ENCODE results near the gene SULT1C2. TPM values are rescaled to one million over a fixed set of nuclear protein-coding genes. Genes with fewer than 3 reads are reported as not detected.

SULT1C2 gene
- 1 to 10 TPM in 2 of 3 donors, under 1 TPM in 1; 0.22 to 3.0 (median 1.1) TPM for polyA plus RNA-seq

GRCh38 chr2:108288534-108289106 is at the start of gene SULT1C2:
TSS of gene SULT1C2 (plus strand) at chr2:108288895. CDS start at chr2:108293668, 4,773 bp downstream.
- H3K27ac ChIP-seq (ENCODE audit: low read depth, low read length) = no peak within 1 kb of the TSS
- 30 to 46% (median 44%) methylated on average over 7 of the region's 7 CpGs for WGBS, 3 donors

- WGBS, 3 donors = 73 to 85% (median 79%) methylated on average over 2 of the region's 2 CpGs
- no peak within 1 kb of the TSS for H3K27ac ChIP-seq (ENCODE audit: low read depth, low read length)
These were observed 48.9 kb upstream of the SULT1C2 start, which contains the start of gene SULT1C3 for GRCh38 chr2:108239786-108240185. TSS of gene SULT1C3 (plus strand) at chr2:108239968. CDS start at chr2:108247195, 7,227 bp downstream.

- WGBS, 3 donors = 92 to 96% (median 95%) methylated on average over 5 of the region's 5 CpGs
- H3K27ac ChIP-seq (ENCODE audit: low read depth, low read length) = no peak overlapping the region
These were observed 47.7 kb upstream of the SULT1C2 start for GRCh38 chr2:108240966-108241365.

GRCh38 chr2:108243566-108243965 is 45.1 kb upstream of the SULT1C2 start:
- 55 to 85% (median 63%) methylated on average over 1 of the region's 1 CpG for WGBS, 3 donors

GRCh38 chr2:108244667-108245414 is 43.9 kb upstream of the SULT1C2 start:
- H3K27ac ChIP-seq (ENCODE audit: low read depth, low read length) = no peak overlapping the region
- WGBS, 3 donors = 78 to 88% (median 80%) methylated on average over 2 of the region's 2 CpGs

More at GRCh38 chr2:108243566-108243965, 45.1 kb upstream of the SULT1C2 start:
- H3K27ac ChIP-seq (ENCODE audit: low read depth, low read length) = no peak overlapping the region

- WGBS, 3 donors = 17 to 39% (median 31%) methylated on average over 1 of the region's 1 CpG
- H3K27ac ChIP-seq (ENCODE audit: low read depth, low read length) = no peak overlapping the region
These were observed 35.6 kb upstream of the SULT1C2 start for GRCh38 chr2:108253106-108253505.

GRCh38 chr2:108257757-108258331 is 30.9 kb upstream of the SULT1C2 start:
- WGBS, 3 donors = 63 to 67% (median 65%) methylated on average over 3 of the region's 3 CpGs
- no peak overlapping the region for H3K27ac ChIP-seq (ENCODE audit: low read depth, low read length)

GRCh38 chr2:108260773-108261172 is 27.9 kb upstream of the SULT1C2 start:
- no peak overlapping the region for H3K27ac ChIP-seq (ENCODE audit: low read depth, low read length)
- WGBS, 3 donors = 72 to 91% (median 91%) methylated on average over 1 of the region's 1 CpG

GRCh38 chr2:108262036-108262435 is 26.7 kb upstream of the SULT1C2 start:
- 82 to 89% (median 86%) methylated on average over 1 of the region's 1 CpG for WGBS, 3 donors
- no peak overlapping the region for H3K27ac ChIP-seq (ENCODE audit: low read depth, low read length)

GRCh38 chr2:108263401-108263800 is 25.3 kb upstream of the SULT1C2 start:
- H3K27ac ChIP-seq (ENCODE audit: low read depth, low read length) = no peak overlapping the region

GRCh38 chr2:108266218-108266617 is 22.5 kb upstream of the SULT1C2 start:
- no peak overlapping the region for H3K27ac ChIP-seq (ENCODE audit: low read depth, low read length)
- WGBS, 3 donors = 46 to 85% (median 66%) methylated on average over 3 of the region's 3 CpGs

- 26 to 69% (median 30%) methylated on average over 5 of the region's 5 CpGs for WGBS, 3 donors
- H3K27ac ChIP-seq (ENCODE audit: low read depth, low read length) = no peak overlapping the region
These were observed 21.6 kb upstream of the SULT1C2 start for GRCh38 chr2:108267101-108267500.

GRCh38 chr2:108268001-108268400 is 20.7 kb upstream of the SULT1C2 start:
- 60 to 75% (median 67%) methylated on average over 4 of the region's 4 CpGs for WGBS, 3 donors
- no peak overlapping the region for H3K27ac ChIP-seq (ENCODE audit: low read depth, low read length)

GRCh38 chr2:108270346-108270745 is 18.3 kb upstream of the SULT1C2 start:
- 78 to 94% (median 93%) methylated on average over 3 of the region's 3 CpGs for WGBS, 3 donors
- H3K27ac ChIP-seq (ENCODE audit: low read depth, low read length) = no peak overlapping the region

- no peak overlapping the region for H3K27ac ChIP-seq (ENCODE audit: low read depth, low read length)
- 77 to 80% (median 79%) methylated on average over 5 of the region's 5 CpGs for WGBS, 3 donors
These were observed 17.8 kb upstream of the SULT1C2 start for GRCh38 chr2:108270768-108271506.

GRCh38 chr2:108271691-108272253 is 16.9 kb upstream of the SULT1C2 start:
- no peak overlapping the region for H3K27ac ChIP-seq (ENCODE audit: low read depth, low read length)
- 45 to 74% (median 54%) methylated on average over 7 of the region's 7 CpGs for WGBS, 3 donors

GRCh38 chr2:108278631-108279030 is 10.1 kb upstream of the SULT1C2 start:
- WGBS, 3 donors = 57 to 72% (median 58%) methylated on average over 2 of the region's 2 CpGs

GRCh38 chr2:108279468-108279867 is 9.2 kb upstream of the SULT1C2 start:
- no peak overlapping the region for H3K27ac ChIP-seq (ENCODE audit: low read depth, low read length)
- 84 to 90% (median 88%) methylated on average over 5 of the region's 5 CpGs for WGBS, 3 donors

More at GRCh38 chr2:108278631-108279030, 10.1 kb upstream of the SULT1C2 start:
- H3K27ac ChIP-seq (ENCODE audit: low read depth, low read length) = no peak overlapping the region

Data from adipose tissue (tissue), 3 donors.